Measurements from ENCODE around the gene PSMD11. TPM values are rescaled to one million over a fixed set of nuclear protein-coding genes. Genes with fewer than 3 reads are reported as not detected.

The PSMD11 gene
- total RNA-seq, 6 experiments from 2014 or later: 45.7 to 61.3 (median 51.6) TPM

DNA sequence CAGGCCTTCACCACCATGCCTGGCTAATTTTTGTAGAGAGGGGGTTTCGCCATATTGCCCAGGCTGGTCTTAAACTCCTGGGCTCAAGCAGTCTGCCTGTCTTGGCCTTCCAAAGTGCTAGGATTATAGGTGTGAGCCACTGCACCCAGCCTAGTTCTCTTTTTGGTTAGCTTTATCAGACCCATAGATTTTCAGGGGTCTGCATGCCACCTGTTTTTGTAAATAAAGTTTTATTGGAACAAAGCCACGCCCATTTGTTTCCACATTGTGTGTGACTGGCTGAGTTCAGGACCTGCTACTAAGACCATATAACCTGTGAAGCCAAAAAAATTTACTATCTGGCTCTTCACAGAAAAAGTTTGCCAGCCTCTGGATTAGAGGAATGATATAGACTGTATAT, 7.6 kb downstream of the PSMD11 start:
- H3K36me3 ChIP-seq: peaks cover 0 to 92% (median 35%) of the 10 kb centered on the region in 4 donors
- intact Hi-C loops (cut with DNase I): no loop called here
- H3K27ac ChIP-seq: no peak overlapping the region
- ATAC-seq: no peak
- 86% methylated on average over 2 of the region's 2 CpGs for WGBS (ENCODE audit: insufficient coverage, low coverage, low lambda C conversion rate, missing lambda C conversion rate)
- H3K4me1 ChIP-seq: no peaks in the 10 kb centered on the region
- H3K4me3 ChIP-seq: no peak overlapping the region
- DNase-seq: no peak
- no peak for TF ChIP-seq POLR2A (IDR thresholded peaks at IDR 0.05)
- TF ChIP-seq, protein P1, sequence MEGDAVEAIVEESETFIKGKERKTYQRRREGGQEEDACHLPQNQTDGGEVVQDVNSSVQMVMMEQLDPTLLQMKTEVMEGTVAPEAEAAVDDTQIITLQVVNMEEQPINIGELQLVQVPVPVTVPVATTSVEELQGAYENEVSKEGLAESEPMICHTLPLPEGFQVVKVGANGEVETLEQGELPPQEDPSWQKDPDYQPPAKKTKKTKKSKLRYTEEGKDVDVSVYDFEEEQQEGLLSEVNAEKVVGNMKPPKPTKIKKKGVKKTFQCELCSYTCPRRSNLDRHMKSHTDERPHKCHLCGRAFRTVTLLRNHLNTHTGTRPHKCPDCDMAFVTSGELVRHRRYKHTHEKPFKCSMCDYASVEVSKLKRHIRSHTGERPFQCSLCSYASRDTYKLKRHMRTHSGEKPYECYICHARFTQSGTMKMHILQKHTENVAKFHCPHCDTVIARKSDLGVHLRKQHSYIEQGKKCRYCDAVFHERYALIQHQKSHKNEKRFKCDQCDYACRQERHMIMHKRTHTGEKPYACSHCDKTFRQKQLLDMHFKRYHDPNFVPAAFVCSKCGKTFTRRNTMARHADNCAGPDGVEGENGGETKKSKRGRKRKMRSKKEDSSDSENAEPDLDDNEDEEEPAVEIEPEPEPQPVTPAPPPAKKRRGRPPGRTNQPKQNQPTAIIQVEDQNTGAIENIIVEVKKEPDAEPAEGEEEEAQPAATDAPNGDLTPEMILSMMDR (IDR thresholded peaks at IDR 0.05): no peak
- no peaks in the 10 kb centered on the region for H3K27me3 ChIP-seq
- no peaks in the 10 kb centered on the region for H3K9me3 ChIP-seq

DNA sequence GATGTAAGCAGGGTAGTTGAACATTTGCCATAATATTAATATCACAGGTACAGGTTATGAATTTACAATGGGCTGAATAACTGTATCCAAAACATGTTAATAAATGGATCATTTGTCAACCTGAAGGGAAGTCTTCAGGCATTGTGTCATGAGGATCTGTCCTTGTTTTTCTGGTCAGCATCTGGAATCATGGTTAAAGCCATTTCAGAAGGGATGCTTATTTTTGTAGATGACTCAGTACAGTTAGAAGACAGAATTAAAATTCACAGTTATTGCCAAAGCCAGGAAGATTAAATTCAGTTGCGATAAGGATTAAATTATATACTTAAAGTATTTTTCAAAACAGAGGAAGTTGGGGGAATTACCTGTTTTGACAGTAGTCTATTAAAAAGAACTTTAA, 8.0 kb downstream of the PSMD11 start:
- H3K4me3 ChIP-seq: no peak overlapping the region
- ATAC-seq (no peak), DNase-seq (no peak)
- WGBS (ENCODE audit: insufficient coverage, low coverage, low lambda C conversion rate, missing lambda C conversion rate): 100% methylated on average over 1 of the region's 1 CpG
- peaks cover 0 to 92% (median 35%) of the 10 kb centered on the region in 4 donors for H3K36me3 ChIP-seq
- no peaks in the 10 kb centered on the region for H3K9me3 ChIP-seq
- no peaks in the 10 kb centered on the region for H3K4me1 ChIP-seq
- TF ChIP-seq, protein P1 (IDR thresholded peaks at IDR 0.05): no peak
- TF ChIP-seq POLR2A (IDR thresholded peaks at IDR 0.05): no peak
- H3K27me3 ChIP-seq: no peaks in the 10 kb centered on the region
- intact Hi-C loops (cut with DNase I): no loop called here
- no peak overlapping the region for H3K27ac ChIP-seq

DNA sequence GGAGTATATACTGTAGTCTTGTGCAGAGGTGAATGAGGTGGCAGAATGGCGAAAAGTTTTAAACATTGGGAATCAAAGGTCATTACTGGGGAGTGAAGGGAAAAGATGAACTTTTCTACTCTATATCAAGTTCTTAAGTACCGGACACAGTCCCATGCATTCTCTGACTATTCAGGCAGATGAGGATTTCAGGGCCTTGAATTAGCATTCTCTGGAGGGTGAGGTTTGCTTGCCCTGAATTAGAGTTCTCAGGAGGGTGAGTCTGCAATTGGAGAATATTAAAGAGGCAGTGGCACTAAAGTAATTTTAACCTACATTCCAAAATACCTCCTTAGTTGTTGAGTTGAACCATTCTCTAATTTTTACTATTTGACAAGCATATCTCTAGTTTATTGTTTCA, 9.1 kb downstream of the PSMD11 start:
- H3K36me3 ChIP-seq: peaks cover 0 to 92% (median 38%) of the 10 kb centered on the region in 4 donors
- no peaks in the 10 kb centered on the region for H3K9me3 ChIP-seq
- WGBS (ENCODE audit: insufficient coverage, low coverage, low lambda C conversion rate, missing lambda C conversion rate): 86% methylated on average over 2 of the region's 2 CpGs

GRCh38 chr17:32458371-32458770, 14.1 kb downstream of the PSMD11 start:
- Histone ChIP-seq H3K36me3 (peaks cover 0 to 81% (median 31%) of the 10 kb centered on the region in 4 donors), H3K9me3 (no peaks in the 10 kb centered on the region), H3K27ac (no peak overlapping the region), H3K4me3 (no peak overlapping the region), H3K4me1 (peaks cover 0 to 5% (median 0%) of the 10 kb centered on the region in 4 donors), H3K27me3 (no peaks in the 10 kb centered on the region)
- TF ChIP-seq, protein P1 (IDR thresholded peaks at IDR 0.05): no peak
- no peak for TF ChIP-seq POLR2A (IDR thresholded peaks at IDR 0.05)
- DNase-seq: no peak
- ATAC-seq: no peak
- intact Hi-C loops (cut with DNase I): no loop called here

More for the DNA sequence above, 9.1 kb downstream of the PSMD11 start:
- intact Hi-C loops (cut with DNase I): no loop called here
- no peak for ATAC-seq
- DNase-seq: no peak
- H3K27me3 ChIP-seq: no peaks in the 10 kb centered on the region
- H3K27ac ChIP-seq: no peak overlapping the region
- no peaks in the 10 kb centered on the region for H3K4me1 ChIP-seq
- no peak for TF ChIP-seq POLR2A (IDR thresholded peaks at IDR 0.05)
- TF ChIP-seq, protein P1 (IDR thresholded peaks at IDR 0.05): no peak
- H3K4me3 ChIP-seq: no peak overlapping the region

DNA sequence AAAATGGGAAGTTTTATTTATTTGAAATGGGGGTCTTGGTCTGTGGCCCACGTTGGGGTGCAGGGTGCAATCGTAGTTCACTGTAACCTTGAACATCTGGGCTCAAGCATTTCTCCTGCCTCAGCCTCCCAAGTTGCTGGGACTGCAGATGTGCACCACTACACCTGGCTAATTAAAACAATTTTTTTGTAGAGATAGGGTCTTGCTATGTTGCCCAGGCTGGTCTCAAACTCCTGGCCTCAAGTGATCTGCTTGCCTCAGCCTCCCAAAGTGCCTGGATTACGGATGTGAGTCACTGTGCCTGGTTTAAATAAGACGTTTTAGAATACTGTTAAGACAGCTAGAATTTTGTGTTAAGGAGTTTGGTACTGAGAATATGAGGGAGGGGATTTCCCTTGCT, 15.7 kb downstream of the PSMD11 start:
- no peaks in the 10 kb centered on the region for H3K27me3 ChIP-seq
- 87% methylated on average over 2 of the region's 4 CpGs for WGBS (ENCODE audit: insufficient coverage, low coverage, low lambda C conversion rate, missing lambda C conversion rate)
- no peaks in the 10 kb centered on the region for H3K9me3 ChIP-seq
- ATAC-seq (no peak), DNase-seq (no peak)
- TF ChIP-seq, protein P1 (IDR thresholded peaks at IDR 0.05): no peak
- TF ChIP-seq POLR2A (IDR thresholded peaks at IDR 0.05): no peak
- H3K4me1 ChIP-seq: peaks cover 0 to 5% (median 0%) of the 10 kb centered on the region in 4 donors
- no peak overlapping the region for H3K27ac ChIP-seq
- peaks cover 4 to 81% (median 34%) of the 10 kb centered on the region in 4 donors for H3K36me3 ChIP-seq
- H3K4me3 ChIP-seq: no peak overlapping the region
- intact Hi-C loops (cut with DNase I): no loop called here

All from right lobe of liver (tissue), 6 donors.